Esophagus mucosa (tissue), 1 donor: ENCODE data around the gene VWC2L. TPM values are rescaled to one million over a fixed set of nuclear protein-coding genes. Genes with fewer than 3 reads are reported as not detected.

ENCODE experiments used
- ATAC-seq: fragments of 200-7000 bp; cut with Tn5 transposase; one replicate; pipeline ENCODE4 v1.9.1; 2020
- total RNA-seq: library from RNA; stranded (reverse); gene quantifications from one replicate; pipeline ENCODE4 v1.2.4, GENCODE V29; 2023
- donor health status: DM: yes; HTN: yes; CAD: no.

The VWC2L gene
- total RNA-seq, 1 donor from 2014 or later: not detected

GRCh38 chr2:214469728-214470127 lies 58.9 kb downstream of the VWC2L start:
- ATAC-seq: no peak

- ATAC-seq: no peak
Measured at GRCh38 chr2:214471382-214471781, 60.5 kb downstream of the VWC2L start.

GRCh38 chr2:214471990-214472389 lies 61.1 kb downstream of the VWC2L start:
- ATAC-seq: no peak

DNA sequence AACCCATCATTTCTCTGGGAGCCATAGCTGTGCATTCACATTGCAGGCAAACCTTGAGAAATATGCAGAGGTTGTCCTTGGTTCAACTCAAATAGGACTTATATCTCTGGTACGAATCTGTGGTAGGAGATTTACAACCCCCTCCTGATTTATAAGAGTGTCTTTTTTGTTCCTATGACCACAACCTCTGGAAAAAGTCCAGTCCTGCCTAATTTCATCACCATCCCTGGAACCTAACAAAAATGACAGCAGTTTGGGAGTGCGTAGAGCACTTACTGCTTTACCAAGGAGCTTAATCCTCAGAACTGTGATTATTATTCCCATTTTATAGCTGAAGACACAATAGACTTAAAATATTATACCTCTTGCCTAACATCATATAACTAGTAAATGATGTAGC lies 66.5 kb downstream of the VWC2L start:
- no peak for ATAC-seq

DNA sequence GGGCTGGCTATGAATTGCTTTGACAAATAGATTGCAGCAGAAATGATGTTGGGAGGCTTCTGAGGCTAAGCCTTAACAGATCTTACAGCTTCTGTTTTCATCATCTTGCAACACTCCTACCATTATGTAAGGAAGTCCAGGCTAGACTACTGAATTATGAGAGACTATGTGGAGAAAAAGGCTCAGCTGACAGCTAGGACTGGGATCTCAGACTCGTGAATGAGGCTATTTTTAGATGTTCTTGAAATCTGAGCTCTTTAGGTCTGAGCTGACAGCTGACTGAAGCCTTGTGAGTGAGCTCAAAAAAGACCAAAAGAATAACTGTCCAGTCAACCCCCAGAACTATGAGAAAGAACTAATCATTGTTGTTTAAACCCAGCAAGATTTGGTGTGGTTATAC lies 70.3 kb downstream of the VWC2L start:
- no peak for ATAC-seq

DNA sequence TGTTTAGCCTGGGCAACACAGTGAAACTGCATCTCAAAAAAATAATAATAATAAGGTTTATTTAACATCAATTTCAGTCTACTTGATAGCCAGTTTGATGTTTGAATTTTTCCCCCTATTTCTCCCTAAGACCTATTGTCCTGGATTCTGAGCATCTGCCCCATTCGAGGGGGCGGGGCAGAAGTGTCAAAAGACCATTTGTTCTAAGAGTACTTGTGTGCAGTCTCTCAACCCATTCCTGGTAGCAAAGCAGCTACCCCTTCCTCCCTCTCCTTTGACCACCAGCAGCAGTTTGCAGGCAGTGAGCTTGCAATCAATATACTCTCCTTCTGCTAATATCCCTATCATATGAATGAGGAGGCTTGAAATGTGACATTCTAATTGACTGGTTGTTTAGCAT lies 71.9 kb downstream of the VWC2L start:
- ATAC-seq: no peak

GRCh38 chr2:214484239-214484638 lies 73.4 kb downstream of the VWC2L start:
- ATAC-seq: no peak

DNA sequence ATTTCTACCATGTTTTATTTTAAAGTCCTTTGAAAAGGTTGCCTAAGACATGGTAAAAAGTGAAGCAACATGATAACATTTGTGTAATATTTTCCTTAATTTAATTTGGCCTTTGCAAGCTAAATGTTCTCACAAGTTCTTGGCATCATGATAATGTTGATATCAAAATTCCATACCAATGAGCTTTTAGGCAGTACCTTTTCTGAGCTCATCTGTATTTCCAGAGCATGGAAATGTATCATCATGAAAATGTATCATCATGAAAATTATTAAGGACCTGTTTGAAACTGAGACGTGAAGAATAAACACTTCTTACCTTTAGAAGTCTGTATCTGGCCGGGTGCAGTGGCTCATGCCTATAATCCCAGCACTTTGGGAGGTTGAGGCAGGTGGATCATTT lies 73.8 kb downstream of the VWC2L start:
- ATAC-seq: no peak

GRCh38 chr2:214489181-214489580 lies 78.3 kb downstream of the VWC2L start:
- no peak for ATAC-seq

DNA sequence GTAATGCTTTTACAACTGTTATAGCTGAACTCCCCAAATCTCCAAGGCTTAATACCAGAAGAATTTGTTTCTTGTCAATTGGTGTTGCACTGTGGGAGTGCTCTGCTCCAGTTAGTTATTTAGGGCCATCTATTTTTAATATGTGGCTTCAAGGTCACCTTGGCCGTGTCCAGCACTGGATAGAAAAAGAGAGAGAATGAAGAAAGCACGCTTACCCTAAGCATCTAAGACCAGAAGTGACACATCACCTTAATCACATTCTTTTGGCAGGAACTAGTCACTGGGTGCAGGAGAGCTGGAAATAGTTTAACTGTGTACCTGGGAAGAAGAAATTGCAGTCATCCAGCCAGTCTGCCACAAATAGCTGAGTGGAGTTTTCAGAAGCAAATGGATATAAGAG lies 78.8 kb downstream of the VWC2L start:
- ATAC-seq: no peak

- no peak for ATAC-seq
Measured at GRCh38 chr2:214492152-214492551, 81.3 kb downstream of the VWC2L start.

GRCh38 chr2:214492608-214493007 lies 81.8 kb downstream of the VWC2L start:
- no peak for ATAC-seq

DNA sequence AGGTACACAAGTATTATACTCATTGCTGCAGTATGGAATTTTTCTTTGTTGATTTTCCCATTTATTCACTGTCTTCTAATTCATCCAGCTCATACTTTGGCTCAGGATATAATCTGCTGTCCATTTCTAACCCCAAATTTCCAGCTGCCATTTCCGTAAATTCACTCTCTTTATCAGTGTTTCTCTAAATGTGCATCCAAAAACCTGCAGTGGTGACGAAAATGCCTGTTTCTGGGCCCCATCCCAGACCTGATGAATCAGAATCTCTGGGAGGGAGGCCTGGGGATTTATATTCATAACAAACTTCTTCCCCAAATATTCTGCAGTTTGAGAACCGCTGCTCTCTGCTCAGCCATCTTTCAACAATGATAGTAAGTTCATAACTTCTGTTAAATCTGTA lies 86.6 kb downstream of the VWC2L start:
- ATAC-seq: no peak

DNA sequence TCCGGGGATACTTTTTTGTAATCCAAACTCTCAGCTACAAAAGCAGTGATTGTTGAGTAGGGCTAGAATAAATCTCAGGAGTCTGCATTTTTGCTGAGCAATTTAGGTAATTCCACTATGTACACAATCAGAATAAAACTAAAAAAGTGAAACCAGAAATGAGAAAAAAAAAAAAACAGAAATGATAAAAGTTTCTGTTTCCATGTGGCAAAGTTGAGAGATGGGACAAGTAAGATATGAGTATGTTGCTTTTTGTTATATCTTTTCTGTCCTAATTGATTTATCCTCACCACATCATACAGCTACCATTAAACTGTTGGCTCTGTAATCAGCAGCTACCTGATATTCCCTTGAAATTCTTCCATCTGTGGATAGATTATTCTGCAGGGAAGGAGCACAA lies 92.7 kb downstream of the VWC2L start:
- ATAC-seq: no peak

- ATAC-seq: no peak
Measured at GRCh38 chr2:214504599-214505376, 93.9 kb downstream of the VWC2L start.

GRCh38 chr2:214507032-214507431 lies 96.2 kb downstream of the VWC2L start:
- ATAC-seq: no peak

- no peak for ATAC-seq
Measured at GRCh38 chr2:214514704-214515103, 103.8 kb downstream of the VWC2L start.

DNA sequence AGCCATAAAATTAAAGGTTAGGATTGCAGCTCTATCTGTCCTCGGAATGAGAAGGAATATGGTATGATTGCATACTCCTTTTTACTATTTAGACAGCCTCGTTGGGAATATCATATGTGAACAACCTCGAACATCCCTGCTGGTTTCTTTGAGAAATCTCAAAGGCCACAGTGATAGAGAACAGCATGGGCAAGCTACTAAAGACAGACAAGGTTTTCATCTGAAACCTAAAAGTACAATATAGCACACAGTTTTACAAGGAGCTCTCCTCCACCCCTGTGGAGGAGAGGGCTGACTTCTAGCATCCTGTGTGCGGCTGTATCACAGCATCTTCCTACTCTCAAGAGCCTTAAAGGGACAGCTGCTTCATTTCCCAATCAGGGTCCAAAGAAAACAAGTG lies 104.3 kb downstream of the VWC2L start:
- no peak for ATAC-seq

DNA sequence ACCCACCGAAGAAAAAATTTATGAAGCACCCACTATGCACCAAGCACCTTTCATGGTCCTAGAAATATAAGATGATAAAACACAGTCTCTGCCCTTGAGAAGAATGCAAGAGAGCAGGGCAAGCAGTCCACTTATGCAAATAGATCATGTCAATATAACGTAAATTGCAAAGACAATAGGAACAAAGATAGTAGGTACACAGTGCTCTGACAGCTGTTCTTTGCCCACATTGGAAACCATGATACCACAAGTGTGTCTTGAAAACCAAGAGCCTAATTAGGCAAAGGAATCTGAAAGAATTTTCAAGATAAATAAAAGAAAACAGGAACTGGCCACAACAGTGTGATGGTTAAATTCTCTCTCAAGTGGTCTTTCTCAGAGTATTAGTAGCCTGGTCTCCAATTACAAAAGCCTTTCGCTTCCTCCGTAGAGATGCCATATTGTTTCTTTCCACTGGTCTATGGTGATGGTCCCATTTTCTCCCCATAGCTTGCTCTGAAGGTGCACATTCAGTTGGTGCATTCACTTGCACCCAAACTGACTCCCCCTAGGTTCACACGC lies 108.5 kb downstream of the VWC2L start:
- no peak for ATAC-seq

DNA sequence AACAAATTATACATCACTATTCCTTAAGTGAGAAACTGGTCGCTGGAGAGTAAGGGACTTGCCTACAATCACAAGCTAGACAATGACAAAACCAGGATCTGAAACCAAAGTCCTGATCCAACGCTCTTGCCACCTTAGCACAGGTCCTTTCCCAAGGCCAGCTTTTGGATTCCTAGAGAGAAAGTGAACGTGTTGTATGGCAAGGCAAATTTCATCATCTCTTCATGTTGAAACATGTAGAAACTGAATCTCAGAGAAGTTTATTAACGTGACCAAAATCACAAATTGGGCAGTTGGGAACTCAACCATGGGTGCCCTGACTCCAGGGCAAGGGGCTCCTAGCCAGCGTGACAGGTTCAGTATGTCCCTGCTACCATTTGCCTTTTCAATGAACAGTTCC lies 118.2 kb downstream of the VWC2L start:
- no peak for ATAC-seq

DNA sequence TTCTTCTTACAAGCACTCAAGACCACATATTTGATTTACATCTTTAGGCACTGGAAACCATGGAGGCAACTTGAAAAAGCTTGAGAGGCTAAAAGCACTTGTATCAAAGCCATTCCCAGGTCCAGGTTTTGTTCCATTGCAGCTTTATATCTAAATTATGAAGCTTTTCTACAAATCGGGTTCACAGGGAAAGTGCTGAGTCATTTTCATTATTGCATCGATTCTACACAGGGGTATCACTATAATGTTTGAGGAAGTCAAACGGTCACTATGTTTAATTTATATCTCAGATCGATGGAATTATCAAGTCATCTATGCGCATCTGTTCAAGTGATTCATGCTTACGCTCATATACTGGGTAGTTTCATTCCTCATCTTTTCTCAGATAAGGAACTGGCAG lies 118.7 kb downstream of the VWC2L start:
- no peak for ATAC-seq

- ATAC-seq: no peak
Measured at GRCh38 chr2:214533541-214533940, 122.7 kb downstream of the VWC2L start.

- ATAC-seq: no peak
Measured at GRCh38 chr2:214536625-214537024, 125.8 kb downstream of the VWC2L start.

DNA sequence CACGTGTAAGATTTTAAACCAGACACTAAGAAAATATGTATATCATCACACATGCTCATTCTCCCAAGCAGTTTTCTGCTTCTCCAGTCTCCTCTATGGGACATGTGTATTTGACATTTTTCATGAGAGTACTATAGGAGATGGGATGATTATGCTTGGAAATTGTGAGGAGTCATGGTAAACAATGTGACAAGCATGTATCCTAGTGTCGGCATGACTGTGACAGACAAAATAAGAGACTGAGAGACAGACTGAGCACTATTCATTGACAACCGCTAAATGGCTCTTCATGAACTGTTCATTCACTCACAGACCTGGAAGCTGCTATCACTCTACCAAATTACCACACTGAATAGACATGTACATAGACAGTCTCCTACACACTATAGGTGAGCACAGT lies 127.1 kb downstream of the VWC2L start:
- no peak for ATAC-seq

DNA sequence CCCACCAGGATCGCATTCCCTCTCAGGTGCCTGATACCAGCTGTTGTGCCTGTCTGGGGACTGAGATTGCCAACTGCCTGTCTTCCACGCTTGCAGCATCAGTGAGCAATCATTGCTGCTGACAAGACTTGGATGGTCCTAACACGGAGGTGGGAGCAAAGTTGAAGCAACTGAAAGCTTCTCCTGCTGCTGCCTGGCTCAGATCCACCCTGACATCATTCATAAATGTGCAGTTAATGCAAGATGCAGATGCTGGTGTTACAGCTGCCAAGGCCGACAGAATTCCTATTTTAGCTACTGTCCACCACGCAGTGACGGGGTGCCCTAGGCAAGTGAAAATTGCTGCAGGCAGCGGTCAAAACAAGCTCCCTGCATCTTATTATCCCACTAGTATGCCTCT lies 131.4 kb downstream of the VWC2L start:
- ATAC-seq: no peak
